Measurements from ENCODE around the gene TEX11.

GRCh38 chrX:70498129-70498528 lies 410.4 kb downstream of the TEX11 start:
- TF ChIP-seq CTCF (IDR thresholded peaks at IDR 0.05 in 2 of 3, conservative IDR thresholded peaks at IDR 0.05 in 1 of 3; ENCODE audit: control insufficient read depth in 2 of 3, extremely low read depth in 1 of 3, insufficient read depth in 1 of 3, low read depth in 3 of 3, low read length in 3 of 3), result no peak
- TF ChIP-seq TCF7 (IDR thresholded peaks at IDR 0.05; ENCODE audit: borderline replicate concordance), result no peak
- TF ChIP-seq CHD2 (IDR thresholded peaks at IDR 0.05; ENCODE audit: borderline replicate concordance, low read depth, low read length), result no peak
- TF ChIP-seq ZNF687 (IDR thresholded peaks at IDR 0.05), result no peak
- TF ChIP-seq CHD1 (IDR thresholded peaks at IDR 0.05; ENCODE audit: low read depth, low read length), result no peak
- no peak for TF ChIP-seq BRCA1 (IDR thresholded peaks at IDR 0.05; ENCODE audit: low read depth, low read length)

Measured in GM12878 (cell line).